ENCODE data around the gene AQR.
"Not testable (repeated sequence)": the region's sequence is repeated elsewhere in the genome, so short reads cannot be mapped to it uniquely, and the experiment has no call there.

Gene AQR

GRCh38 chr15:34869110-34869509 is 100.4 kb downstream of the AQR start:
- DNase-seq: no peak

GRCh38 chr15:34865531-34865930 is 104.0 kb downstream of the AQR start:
- DNase-seq: no peak

- no peak for DNase-seq
Measured at GRCh38 chr15:34861214-34861613, 108.3 kb downstream of the AQR start.

GRCh38 chr15:34855893-34856292 is 113.6 kb downstream of the AQR start:
- no peak for DNase-seq

GRCh38 chr15:34855413-34855812 is 114.1 kb downstream of the AQR start:
- DNase-seq: no peak

- no peak for DNase-seq
Measured at GRCh38 chr15:34854232-34854631, 115.3 kb downstream of the AQR start.

GRCh38 chr15:34853001-34853758 is 116.4 kb downstream of the AQR start:
- DNase-seq: no peak

GRCh38 chr15:34851751-34852150 is 117.8 kb downstream of the AQR start:
- no peak for DNase-seq

GRCh38 chr15:34851007-34851406 is 118.5 kb downstream of the AQR start:
- no peak for DNase-seq

- no peak for DNase-seq
Measured at GRCh38 chr15:34850121-34850520, 119.4 kb downstream of the AQR start.

- DNase-seq: no peak
Measured at GRCh38 chr15:34849364-34849959, 120.1 kb downstream of the AQR start.

- DNase-seq: no peak
Measured at GRCh38 chr15:34847598-34847997, 121.9 kb downstream of the AQR start.

- no peak for DNase-seq
Measured at GRCh38 chr15:34841262-34841725, 128.2 kb downstream of the AQR start.

- no peak for DNase-seq
Measured at GRCh38 chr15:34838282-34838681, 131.3 kb downstream of the AQR start.

- no peak for DNase-seq
Measured at GRCh38 chr15:34837246-34838016, 132.1 kb downstream of the AQR start.

- no peak for DNase-seq
Measured at GRCh38 chr15:34828145-34828911, 141.2 kb downstream of the AQR start.

GRCh38 chr15:34821831-34822230 is 147.7 kb downstream of the AQR start:
- DNase-seq: no peak

- DNase-seq: no peak
Measured at GRCh38 chr15:34820110-34820509, 149.4 kb downstream of the AQR start.

GRCh38 chr15:34818526-34818925 is 151.0 kb downstream of the AQR start:
- no peak for DNase-seq

- no peak for DNase-seq
Measured at GRCh38 chr15:34815836-34816235, 153.7 kb downstream of the AQR start.

GRCh38 chr15:34813446-34814190 is 155.9 kb downstream of the AQR start:
- DNase-seq: no peak

GRCh38 chr15:34812868-34813365 is 156.6 kb downstream of the AQR start:
- DNase-seq: not testable (repeated sequence)

All from activated T-cell treated with anti-CD3 and anti-CD28 coated beads, Interleukin-2, amount 50 U/mL, for 1 hour (primary cell).